Stimulated activated CD4-positive, alpha-beta T cell treated with anti-CD3 and anti-CD28 coated beads, Interleukin-2, amount 100 ng/mL, for 24 hours (primary cell): ENCODE measurements around the gene EME1.
A peak's percentile ranks its signal among the peaks of the same experiment; 100 is the strongest.
"Not testable (repeated sequence)": the region's sequence is repeated elsewhere in the genome, so short reads cannot be mapped to it uniquely, and the experiment has no call there.

Source experiments
- DNase-seq, 2 donors: peaks; one replicate each; pipeline ENCODE4 v3.0.0-alpha.2; 2020

EME1 gene, protein sequence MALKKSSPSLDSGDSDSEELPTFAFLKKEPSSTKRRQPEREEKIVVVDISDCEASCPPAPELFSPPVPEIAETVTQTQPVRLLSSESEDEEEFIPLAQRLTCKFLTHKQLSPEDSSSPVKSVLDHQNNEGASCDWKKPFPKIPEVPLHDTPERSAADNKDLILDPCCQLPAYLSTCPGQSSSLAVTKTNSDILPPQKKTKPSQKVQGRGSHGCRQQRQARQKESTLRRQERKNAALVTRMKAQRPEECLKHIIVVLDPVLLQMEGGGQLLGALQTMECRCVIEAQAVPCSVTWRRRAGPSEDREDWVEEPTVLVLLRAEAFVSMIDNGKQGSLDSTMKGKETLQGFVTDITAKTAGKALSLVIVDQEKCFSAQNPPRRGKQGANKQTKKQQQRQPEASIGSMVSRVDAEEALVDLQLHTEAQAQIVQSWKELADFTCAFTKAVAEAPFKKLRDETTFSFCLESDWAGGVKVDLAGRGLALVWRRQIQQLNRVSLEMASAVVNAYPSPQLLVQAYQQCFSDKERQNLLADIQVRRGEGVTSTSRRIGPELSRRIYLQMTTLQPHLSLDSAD

GRCh38 chr17:50372758-50373556 is at the start of gene EME1, which contains the start of gene MRPL27:
Gene EME1 (plus strand): TSS chr17:50373229. CDS start chr17:50375209, 1,980 bp downstream.
Gene MRPL27 (minus strand): TSS chr17:50373184. CDS start chr17:50373170, 14 bp downstream.
- DNase-seq = peak; percentile 83 to 84

- no peak for DNase-seq
Observed at GRCh38 chr17:50325906-50326305, 47.1 kb upstream of the EME1 start.

GRCh38 chr17:50326831-50327364 is 46.1 kb upstream of the EME1 start:
- no peak for DNase-seq

DNA sequence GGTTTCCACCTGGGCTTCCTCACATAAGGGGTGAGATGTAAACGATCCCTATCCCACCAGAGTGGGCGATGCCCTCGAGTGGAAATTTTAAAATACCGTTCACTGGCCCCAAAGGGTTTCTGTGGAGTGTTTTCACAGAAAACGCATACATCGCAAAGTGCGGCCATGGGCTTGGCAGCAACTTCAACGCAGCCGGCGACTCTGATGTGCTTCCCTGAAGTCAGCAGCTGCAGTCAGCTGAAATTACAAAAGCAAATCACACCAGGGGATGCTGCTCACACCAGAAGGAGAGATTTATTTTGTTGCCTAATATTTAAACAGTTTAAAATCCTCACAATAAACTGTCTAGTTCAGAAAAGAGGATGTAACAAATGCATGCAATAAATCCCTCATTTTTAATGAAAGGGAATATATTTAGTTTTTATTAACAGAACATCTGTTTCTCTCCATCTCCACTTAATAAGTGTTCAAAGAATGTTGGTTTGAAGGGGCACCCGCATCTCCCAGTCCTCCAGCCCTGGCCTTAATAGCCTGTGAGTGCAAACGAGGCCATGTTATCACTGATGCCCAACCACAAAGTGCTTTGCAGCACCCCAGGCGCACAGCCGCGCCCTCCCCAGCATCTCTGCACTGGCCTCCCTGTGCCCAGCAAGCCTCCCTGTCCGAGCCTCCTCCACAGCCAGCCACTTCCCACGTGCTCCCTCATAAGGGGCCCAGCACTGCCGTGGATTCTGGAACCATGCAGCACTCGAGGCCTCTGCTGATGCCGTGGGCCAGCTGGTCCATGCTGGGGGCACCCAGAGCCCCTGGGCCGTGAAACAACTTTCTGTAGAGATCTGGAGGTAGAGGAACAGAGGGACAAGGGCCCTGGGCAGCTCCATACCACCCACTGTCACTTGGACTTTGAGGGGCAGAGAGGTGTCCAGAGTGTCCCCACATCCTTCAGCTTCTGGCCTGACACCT is 44.4 kb upstream of the EME1 start:
- DNase-seq = no peak

- no peak for DNase-seq
Observed at GRCh38 chr17:50329716-50330115, 43.3 kb upstream of the EME1 start.

- no peak for DNase-seq
Observed at GRCh38 chr17:50330151-50330775, 42.8 kb upstream of the EME1 start.

DNA sequence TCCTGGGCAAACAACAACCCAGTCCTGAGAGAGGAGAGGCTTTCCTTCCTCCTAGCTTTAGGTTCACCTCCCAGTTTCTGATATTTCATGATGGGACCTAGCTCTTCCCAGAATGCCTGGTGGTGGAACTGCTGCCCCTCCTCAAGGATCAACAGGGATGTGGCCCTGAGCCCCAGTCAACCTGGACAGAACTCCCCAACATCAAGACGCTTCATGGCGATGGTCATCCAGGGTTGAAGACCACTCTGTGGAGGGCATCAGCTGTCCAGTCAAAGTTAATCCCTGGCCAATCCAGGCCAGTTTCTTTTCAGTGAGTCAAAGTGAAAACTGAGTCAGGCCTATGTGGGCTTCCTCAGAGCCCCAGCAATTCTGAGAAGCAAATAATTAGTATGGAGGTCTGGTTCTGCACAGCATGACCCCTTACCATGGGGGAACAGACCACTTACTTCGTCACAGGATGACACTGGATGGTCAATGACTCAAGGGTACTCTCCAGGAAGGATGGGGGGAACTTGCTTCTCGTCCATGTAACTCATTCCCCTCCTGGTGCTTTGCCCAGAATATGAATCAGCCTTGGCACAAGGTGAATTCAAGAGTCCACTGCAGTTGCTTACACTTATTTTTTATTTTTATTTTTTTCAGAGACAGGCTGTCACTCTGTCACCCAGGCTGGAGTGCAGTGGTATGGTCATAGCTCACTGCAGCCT is 41.8 kb upstream of the EME1 start:
- no peak for DNase-seq

DNA sequence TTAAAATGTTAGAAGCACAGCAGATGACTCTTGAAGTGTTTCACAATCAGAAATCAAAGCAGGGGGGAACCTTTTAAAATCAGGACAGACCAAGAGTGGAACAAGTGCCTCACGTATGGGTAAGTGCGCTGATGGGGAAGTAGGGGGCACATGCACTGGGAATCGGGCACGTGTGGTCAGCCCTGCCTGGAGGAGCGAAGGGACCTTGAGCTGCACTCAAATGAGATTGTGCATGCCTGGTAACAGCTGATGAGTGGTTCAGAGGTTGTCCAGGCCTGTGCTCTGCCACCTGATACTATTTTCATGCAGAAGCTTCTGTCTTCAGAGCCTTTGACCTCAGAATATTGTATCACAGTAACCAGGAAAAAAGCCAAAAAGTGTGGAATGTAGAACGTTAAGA is 40.8 kb upstream of the EME1 start:
- DNase-seq = no peak

DNA sequence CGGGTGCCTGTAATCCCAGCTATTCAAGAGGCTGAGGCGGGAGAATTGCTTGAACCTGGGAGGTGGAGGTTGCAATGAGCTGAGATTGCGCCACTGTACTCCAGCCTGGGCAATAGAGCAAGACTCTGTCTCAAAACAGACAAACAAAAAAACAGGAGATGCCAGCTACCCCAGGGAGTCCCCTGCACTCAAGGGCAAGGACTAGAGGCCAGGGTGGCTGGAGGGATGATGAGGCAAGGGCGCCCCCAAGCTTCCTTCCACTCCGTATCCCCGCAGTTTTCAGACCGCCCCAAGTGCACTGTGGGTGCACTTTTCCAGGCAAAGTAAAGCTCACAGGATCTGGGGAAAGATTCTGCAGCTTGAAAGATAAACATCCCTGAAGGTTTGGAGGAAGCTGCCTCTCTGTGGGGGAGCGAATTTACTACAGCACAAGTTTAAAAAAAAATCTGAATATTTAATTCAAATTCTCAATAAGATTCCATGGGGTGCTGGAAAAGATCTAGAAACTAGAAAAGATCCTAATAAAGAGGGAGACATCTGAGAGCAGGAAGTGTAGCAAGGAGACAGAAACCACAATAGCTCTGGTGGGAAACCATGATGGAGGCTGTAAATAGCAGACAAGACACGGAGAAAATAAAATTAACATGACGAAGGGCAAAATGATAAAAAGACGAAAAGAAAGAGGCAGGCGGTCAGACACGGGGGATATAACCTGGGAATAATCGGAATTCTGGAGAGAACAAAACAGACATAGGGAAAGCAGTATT is 39.6 kb upstream of the EME1 start:
- not testable (repeated sequence) for DNase-seq

DNA sequence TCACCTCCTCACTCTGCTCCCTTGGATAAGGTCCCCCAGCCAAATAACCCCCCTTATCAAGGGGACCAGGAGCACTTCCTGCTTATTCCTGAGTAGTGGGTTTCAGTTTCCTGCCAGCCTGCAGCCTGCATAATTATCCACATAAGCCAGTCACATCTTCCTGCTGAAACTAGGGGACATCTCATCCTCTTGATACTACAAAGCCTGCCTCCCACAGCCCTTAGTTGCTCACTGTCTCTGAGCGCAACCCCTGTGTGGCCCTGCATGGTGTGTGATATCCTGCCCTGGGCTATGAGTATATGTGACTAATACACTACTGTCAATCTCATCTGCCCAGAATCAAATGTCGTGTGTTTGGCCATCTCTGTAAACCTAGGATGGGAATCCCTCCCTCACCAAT is 35.1 kb upstream of the EME1 start:
- DNase-seq = no peak

GRCh38 chr17:50338645-50339044 is 34.4 kb upstream of the EME1 start:
- DNase-seq = no peak

GRCh38 chr17:50339381-50339780 is 33.6 kb upstream of the EME1 start:
- DNase-seq = no peak

DNA sequence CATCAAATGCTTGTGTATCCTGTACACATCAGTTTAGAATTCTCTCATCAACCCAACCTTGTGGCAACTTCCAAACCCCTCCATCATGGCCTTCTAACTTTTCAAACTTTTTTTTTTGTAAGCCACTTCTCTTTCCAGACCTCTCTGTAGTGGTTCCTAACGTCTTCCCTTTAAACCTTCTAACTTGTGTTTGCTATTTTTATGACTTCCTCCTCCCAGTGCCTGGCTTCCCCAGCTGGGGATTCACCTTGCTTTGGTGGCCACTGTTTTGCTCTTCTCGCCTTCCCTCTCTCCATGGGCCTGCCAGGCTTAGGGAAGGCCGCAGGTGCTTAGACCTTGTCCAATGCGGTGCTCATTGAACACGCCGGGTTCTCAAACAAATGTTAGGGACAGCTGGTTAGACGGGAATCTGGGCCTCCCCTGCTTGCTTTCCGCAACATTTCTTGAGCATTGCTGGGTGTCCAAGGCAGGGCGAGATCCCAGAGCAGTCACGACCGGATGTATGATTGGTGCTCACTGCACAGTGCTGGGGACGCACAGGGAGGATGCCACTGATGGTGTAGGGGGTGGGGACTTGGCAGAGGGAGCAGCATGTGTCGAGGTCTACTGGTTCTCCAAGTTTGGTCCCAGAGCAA is 28.2 kb upstream of the EME1 start:
- no peak for DNase-seq

GRCh38 chr17:50345432-50346312 is 27.4 kb upstream of the EME1 start, which contains the start of gene XYLT2:
Gene XYLT2 (plus strand): TSS chr17:50346126. CDS start chr17:50346141, 15 bp downstream.
- peak; percentile 90 to 94 for DNase-seq

DNA sequence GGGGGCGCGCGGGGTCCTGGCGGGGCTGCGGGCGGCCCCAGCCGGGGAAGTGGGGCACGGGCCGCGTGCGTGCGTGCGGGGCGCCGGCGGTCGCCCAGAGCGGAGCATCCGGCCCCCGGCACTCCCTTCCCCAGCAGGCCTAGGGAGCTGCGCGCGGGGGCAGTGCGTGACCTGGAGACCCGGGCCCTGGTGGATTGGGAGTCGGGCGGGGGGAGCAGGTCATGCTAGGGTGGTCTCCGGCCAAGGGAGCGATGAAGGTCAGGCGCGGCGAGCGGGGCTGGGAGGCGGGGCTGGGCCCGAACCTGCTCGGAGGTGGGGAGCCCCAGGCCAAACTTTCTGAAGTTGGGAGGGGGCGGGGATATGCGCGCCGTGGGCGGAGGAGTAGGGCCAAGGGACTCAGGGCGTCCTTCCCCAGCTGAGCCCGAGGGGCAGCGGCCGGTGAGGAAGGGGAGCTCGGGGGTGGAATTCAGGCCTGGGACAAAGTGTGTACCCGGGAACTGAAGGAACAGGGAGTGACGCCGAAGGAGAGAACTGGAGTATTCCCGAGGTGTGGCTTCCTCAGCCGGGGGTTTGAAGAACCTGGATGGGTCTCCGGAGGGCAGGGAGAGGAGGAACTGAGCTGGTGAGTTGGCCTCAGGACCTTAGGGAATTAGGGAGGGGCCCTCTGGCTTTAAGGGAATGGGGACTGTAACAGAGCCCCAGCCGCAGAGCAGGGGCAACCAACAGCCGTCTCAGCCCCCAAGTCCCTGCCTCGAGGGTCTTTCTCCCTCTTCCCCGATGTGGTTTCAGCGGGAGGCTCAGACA is 26.5 kb upstream of the EME1 start:
- DNase-seq = peak; percentile 65 to 67

DNA sequence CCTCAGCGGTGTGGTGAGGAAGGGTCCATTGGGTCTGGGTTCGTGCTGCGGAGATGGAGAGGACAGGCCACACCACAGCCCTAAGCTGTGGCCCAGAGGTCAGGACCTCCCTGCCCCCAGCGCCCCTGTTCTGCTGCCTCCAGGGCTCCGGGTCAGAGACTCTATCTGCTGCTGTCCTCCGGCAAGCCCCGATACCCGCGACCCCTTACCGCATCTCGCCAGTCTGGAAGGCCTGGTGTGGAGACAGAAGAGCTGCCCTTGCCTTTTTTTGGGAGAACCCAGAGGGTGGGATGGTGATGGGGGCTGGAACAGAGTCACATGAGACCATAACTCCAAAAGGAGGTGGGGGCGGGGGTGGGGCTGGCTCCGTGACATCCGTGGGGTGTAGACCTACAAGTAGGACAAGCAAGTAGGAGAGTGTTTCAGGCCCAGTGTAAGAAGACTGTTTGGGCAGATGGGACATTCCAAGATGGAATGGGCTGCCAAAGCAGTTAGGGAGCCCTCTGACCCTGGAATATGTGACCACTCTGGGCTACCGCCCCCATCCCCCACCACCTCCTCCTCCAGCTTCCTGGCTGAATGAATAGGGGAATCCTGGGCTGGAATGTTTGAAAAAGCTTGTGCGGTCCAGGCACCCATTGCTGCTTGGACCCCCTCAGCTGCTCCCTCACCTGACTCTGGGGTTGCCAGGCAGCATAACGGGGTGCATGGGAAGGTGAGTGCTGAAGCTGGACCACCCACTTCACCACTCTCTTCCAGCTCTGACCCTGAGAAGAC is 25.7 kb upstream of the EME1 start:
- no peak for DNase-seq

DNA sequence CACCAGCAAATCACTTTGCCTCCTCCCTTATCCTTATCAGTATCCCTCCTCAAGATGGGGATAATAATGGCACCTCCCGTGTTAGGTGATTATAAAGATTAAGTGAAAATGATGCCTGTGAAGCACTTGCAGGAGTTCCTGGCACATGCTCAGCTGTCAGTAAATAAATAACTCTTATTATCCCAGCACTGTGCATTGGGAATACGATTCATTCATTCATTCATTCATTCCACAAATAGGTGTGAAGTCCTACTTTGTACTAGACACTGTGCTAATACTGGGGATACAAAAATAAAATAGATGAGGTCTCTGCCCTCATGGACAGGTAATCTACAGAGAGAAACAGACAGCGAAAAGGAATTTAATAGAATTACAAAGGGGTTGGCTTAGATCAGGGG is 25.1 kb upstream of the EME1 start:
- DNase-seq = no peak
